Measurements from ENCODE around the gene DPH3. TPM values are rescaled to one million over a fixed set of nuclear protein-coding genes. Genes with fewer than 3 reads are reported as not detected.

The DPH3 gene
- total RNA-seq, 6 experiments from 2014 or later: 35.5 to 49.8 (median 44.3) TPM

- DNase-seq: no peak
- H3K27ac Mint-ChIP-seq: no peak overlapping the region
- no peaks in the 10 kb centered on the region for H3K9me3 Mint-ChIP-seq
- no peak for TF ChIP-seq CTCF (IDR thresholded peaks at IDR 0.05)
- peaks cover 2% of the 10 kb centered on the region; the same call in 1 of the 2 replicates for H3K27me3 Mint-ChIP-seq (ENCODE audit: insufficient read depth)
- H3K4me1 Mint-ChIP-seq (ENCODE audit: low read depth): peaks cover 8% of the 10 kb centered on the region
- H3K4me3 Mint-ChIP-seq: no peak overlapping the region
- H3K36me3 Mint-ChIP-seq (ENCODE audit: low read depth): no peaks in the 10 kb centered on the region
Observed at GRCh38 chr3:16233806-16234205, 30.9 kb downstream of the DPH3 start.

GRCh38 chr3:16231983-16232382 is 32.8 kb downstream of the DPH3 start:
- peaks cover 7% of the 10 kb centered on the region; the same call in 1 of the 2 replicates for H3K4me1 Mint-ChIP-seq (ENCODE audit: low read depth)
- H3K4me3 Mint-ChIP-seq: no peak overlapping the region
- H3K27ac Mint-ChIP-seq: no peak overlapping the region
- DNase-seq: no peak
- no peak for TF ChIP-seq CTCF (IDR thresholded peaks at IDR 0.05)
- no peaks in the 10 kb centered on the region for H3K36me3 Mint-ChIP-seq (ENCODE audit: low read depth)
- H3K9me3 Mint-ChIP-seq: no peaks in the 10 kb centered on the region
- H3K27me3 Mint-ChIP-seq (ENCODE audit: insufficient read depth): peaks cover 2% of the 10 kb centered on the region; the same call in 1 of the 2 replicates

- Mint-ChIP-seq H3K27ac (no peak overlapping the region), H3K9me3 (no peaks in the 10 kb centered on the region), H3K4me1 (ENCODE audit: low read depth) (peaks cover 7% of the 10 kb centered on the region; the same call in 1 of the 2 replicates), H3K27me3 (ENCODE audit: insufficient read depth) (peaks cover 2% of the 10 kb centered on the region; the same call in 1 of the 2 replicates), H3K4me3 (no peak overlapping the region), H3K36me3 (ENCODE audit: low read depth) (no peaks in the 10 kb centered on the region)
- no peak for DNase-seq
- no peak for TF ChIP-seq CTCF (IDR thresholded peaks at IDR 0.05)
Observed at GRCh38 chr3:16229681-16230080, 35.1 kb downstream of the DPH3 start.

- Mint-ChIP-seq H3K4me3 (no peak overlapping the region), H3K9me3 (no peaks in the 10 kb centered on the region), H3K27me3 (ENCODE audit: insufficient read depth) (peaks cover 2% of the 10 kb centered on the region; the same call in 1 of the 2 replicates), H3K27ac (no peak overlapping the region), H3K36me3 (ENCODE audit: low read depth) (no peaks in the 10 kb centered on the region), H3K4me1 (ENCODE audit: low read depth) (peaks cover 7% of the 10 kb centered on the region; the same call in 1 of the 2 replicates)
- no peak for DNase-seq
- TF ChIP-seq CTCF (IDR thresholded peaks at IDR 0.05): no peak
Observed at GRCh38 chr3:16227566-16227965, 37.2 kb downstream of the DPH3 start.

GRCh38 chr3:16224325-16224724 is 40.4 kb downstream of the DPH3 start:
- no peaks in the 10 kb centered on the region for H3K27me3 Mint-ChIP-seq (ENCODE audit: insufficient read depth)
- peaks cover 7% of the 10 kb centered on the region; the same call in 1 of the 2 replicates for H3K9me3 Mint-ChIP-seq
- H3K4me1 Mint-ChIP-seq (ENCODE audit: low read depth): no peaks in the 10 kb centered on the region; the same call in 1 of the 2 replicates
- no peak overlapping the region for H3K27ac Mint-ChIP-seq
- no peak for DNase-seq
- no peak overlapping the region for H3K4me3 Mint-ChIP-seq
- no peak for TF ChIP-seq CTCF (IDR thresholded peaks at IDR 0.05)
- 0 out of 2 replicates have a peak, but pooled peaks cover 5% of the 10 kb centered on the region for H3K36me3 Mint-ChIP-seq (ENCODE audit: low read depth)
